Hepatocyte (in vitro differentiated cells): ENCODE data around the gene TRAF1. TPM values are rescaled to one million over a fixed set of nuclear protein-coding genes. Genes with fewer than 3 reads are reported as not detected.

Source experiments
- DNase-seq: peaks from one replicate; pipeline ENCODE4 v3.0.0-alpha.2; 2016; ENCODE audit warnings: low spot score
- H2AFZ ChIP-seq: fragments of 200-600 bp; sonication (generic); 2 replicates; pipeline ENCODE4 v1.6.0; 2016; ENCODE audit warnings: antibody characterized with exemption, mild to moderate bottlenecking
- H3K27ac ChIP-seq: fragments of 200-600 bp; sonication (generic); 2 replicates; pipeline ENCODE4 v1.5.1; 2016; ENCODE audit warnings: mild to moderate bottlenecking
- H3K27me3 ChIP-seq: fragments of 200-600 bp; sonication (generic); 2 replicates; pipeline ENCODE4 v1.6.1; 2016
- H3K36me3 ChIP-seq: fragments of 200-600 bp; sonication (generic); replicated peaks from 2 replicates; pipeline ENCODE4 v1.5.1; 2016; ENCODE audit warnings: low read depth; ENCODE audit not compliant: insufficient read depth
- H3K4me1 ChIP-seq: fragments of 200-600 bp; sonication (generic); 2 replicates; pipeline ENCODE4 v1.5.1; 2016; ENCODE audit warnings: mild to moderate bottlenecking, moderate library complexity; ENCODE audit not compliant: insufficient read depth
- H3K4me2 ChIP-seq: fragments of 200-600 bp; sonication (generic); 2 replicates; pipeline ENCODE4 v1.6.0; 2016
- H3K4me3 ChIP-seq: fragments of 200-600 bp; sonication (generic); 2 replicates; pipeline ENCODE4 v1.5.1; 2016; ENCODE audit warnings: mild to moderate bottlenecking
- H3K79me2 ChIP-seq: fragments of 200-600 bp; sonication (generic); 2 replicates; pipeline ENCODE4 v1.6.0; 2017; ENCODE audit warnings: mild to moderate bottlenecking
- H3K9me2 ChIP-seq: fragments of 200-600 bp; sonication (generic); replicated peaks from 2 replicates; pipeline ENCODE4 v1.6.0; 2017; ENCODE audit warnings: mild to moderate bottlenecking; ENCODE audit not compliant: insufficient read depth
- H3K9me3 ChIP-seq: fragments of 200-600 bp; sonication (generic); 2 replicates; pipeline ENCODE4 v1.5.1; 2016; ENCODE audit warnings: low read depth, mild to moderate bottlenecking
- H4K20me1 ChIP-seq: fragments of 200-600 bp; sonication (generic); 2 replicates; pipeline ENCODE4 v1.6.0; 2016; ENCODE audit warnings: mild to moderate bottlenecking; ENCODE audit not compliant: insufficient read depth, poor library complexity, severe bottlenecking
- EZH2 ChIP-seq: fragments of 200-600 bp; sonication (generic); IDR thresholded peaks from 2 replicates; pipeline ENCODE4 v1.6.1; 2016; ENCODE audit warnings: antibody characterized with exemption, mild to moderate bottlenecking, borderline replicate concordance
- EZH2phosphoT487 ChIP-seq: fragments of 200-600 bp; sonication (generic); IDR thresholded peaks from one replicate; pipeline ENCODE4 v1.6.1; 2018; ENCODE audit warnings: antibody characterized with exemption, mild to moderate bottlenecking, low read depth, moderate library complexity; ENCODE audit not compliant: unreplicated experiment, severe bottlenecking
- WGBS: methylation state at CpG from one replicate; pipeline ENCODE4 v1.1.6; 2016; ENCODE audit warnings: low lambda C conversion rate; ENCODE audit errors: missing lambda C conversion rate; 5-methylcytosine and 5-hydroxymethylcytosine counted together
- polyA plus RNA-seq: library from polyadenylated mRNA; unstranded; fragments of >200 nt; fragmentation: Nextera tagmentation; extraction: Ambion mirVana; gene quantifications from 2 replicates; pipeline ENCODE4 v1.2.1, GENCODE V29; 2016
- total RNA-seq: library from RNA; depleted of rRNA; stranded (reverse); fragments of >200 nt; gene quantifications from 2 replicates; pipeline ENCODE4 v1.2.3, GENCODE V29; 2014
- TF ChIP-seq, protein P1 (sequence below): fragments of 200-600 bp; sonication (generic); IDR thresholded peaks from 2 replicates; pipeline ENCODE4 v1.5.1; 2016; ENCODE audit warnings: antibody characterized with exemption, mild to moderate bottlenecking; ENCODE audit not compliant: poor library complexity

TRAF1 gene
- total and polyA plus RNA-seq, 2 experiments from 2014 or later = 2.2 to 4.0 TPM

DNA sequence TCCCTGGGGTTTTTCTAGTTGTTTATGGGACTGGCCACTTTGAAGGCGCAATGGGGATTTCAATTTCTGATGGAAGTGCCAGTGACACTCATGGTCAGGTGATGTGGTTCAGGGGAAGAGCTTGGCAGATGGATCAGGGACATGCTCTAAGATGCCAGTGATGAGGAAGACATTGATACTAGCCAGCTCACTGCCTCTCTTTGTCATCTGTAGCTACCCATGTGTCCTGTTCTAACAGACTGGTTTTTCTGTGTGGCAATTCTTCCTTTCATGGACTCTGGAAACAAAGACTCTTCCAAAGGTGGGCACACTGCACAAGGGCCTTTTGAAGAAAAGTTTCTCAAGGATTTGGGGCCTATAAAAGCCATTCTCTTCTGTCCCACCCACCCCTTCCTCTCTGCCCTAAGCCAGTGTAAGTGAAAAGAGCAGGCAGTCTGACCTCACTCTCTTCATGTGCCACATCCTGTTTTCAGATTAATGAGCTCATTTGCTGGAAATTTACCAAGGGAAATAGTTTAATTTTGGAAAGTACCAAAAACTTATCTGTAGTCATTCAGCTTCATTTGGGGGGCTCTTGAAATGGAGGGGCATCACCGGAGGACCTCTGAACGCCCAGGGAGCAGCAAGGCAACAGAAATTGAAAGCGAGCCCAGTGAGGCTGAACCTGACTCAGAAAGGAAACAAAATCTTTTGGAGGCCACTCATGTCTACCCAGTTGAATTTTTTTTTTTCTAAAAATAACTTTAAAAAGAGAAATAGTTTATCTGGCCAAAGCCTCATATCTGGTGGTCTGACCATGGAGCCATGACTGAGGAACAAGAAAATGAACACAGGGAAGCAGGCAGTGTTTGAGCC is 4.9 kb upstream of the TRAF1 start:
- no peaks in the 10 kb centered on the region for H3K79me2 ChIP-seq

GRCh38 chr9:120929229-120929791 is 2.7 kb upstream of the TRAF1 start:
- H3K9me3 ChIP-seq = no peaks in the 10 kb centered on the region
- H3K4me1 ChIP-seq = peaks cover 18% of the 10 kb centered on the region
- H3K27me3 ChIP-seq = no peaks in the 10 kb centered on the region
- DNase-seq = no peak
- peak overlapping the region; percentile 93 for H3K4me2 ChIP-seq
- TF ChIP-seq, protein P1, sequence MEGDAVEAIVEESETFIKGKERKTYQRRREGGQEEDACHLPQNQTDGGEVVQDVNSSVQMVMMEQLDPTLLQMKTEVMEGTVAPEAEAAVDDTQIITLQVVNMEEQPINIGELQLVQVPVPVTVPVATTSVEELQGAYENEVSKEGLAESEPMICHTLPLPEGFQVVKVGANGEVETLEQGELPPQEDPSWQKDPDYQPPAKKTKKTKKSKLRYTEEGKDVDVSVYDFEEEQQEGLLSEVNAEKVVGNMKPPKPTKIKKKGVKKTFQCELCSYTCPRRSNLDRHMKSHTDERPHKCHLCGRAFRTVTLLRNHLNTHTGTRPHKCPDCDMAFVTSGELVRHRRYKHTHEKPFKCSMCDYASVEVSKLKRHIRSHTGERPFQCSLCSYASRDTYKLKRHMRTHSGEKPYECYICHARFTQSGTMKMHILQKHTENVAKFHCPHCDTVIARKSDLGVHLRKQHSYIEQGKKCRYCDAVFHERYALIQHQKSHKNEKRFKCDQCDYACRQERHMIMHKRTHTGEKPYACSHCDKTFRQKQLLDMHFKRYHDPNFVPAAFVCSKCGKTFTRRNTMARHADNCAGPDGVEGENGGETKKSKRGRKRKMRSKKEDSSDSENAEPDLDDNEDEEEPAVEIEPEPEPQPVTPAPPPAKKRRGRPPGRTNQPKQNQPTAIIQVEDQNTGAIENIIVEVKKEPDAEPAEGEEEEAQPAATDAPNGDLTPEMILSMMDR = no peak
- TF ChIP-seq EZH2phosphoT487 = no peak
- no peak for TF ChIP-seq EZH2
- no peaks in the 10 kb centered on the region for H4K20me1 ChIP-seq
- peak overlapping the region; percentile 76 for H2AFZ ChIP-seq
- no peaks in the 10 kb centered on the region for H3K79me2 ChIP-seq
- H3K36me3 ChIP-seq = no peaks in the 10 kb centered on the region
- H3K27ac ChIP-seq = peak overlapping the region; percentile 81
- peak overlapping the region; percentile 53 for H3K4me3 ChIP-seq
- H3K9me2 ChIP-seq = no peaks in the 10 kb centered on the region
- WGBS = 37% methylated on average over 25 of the region's 26 CpGs

More for the DNA sequence above, 4.9 kb upstream of the TRAF1 start:
- Histone ChIP-seq H3K4me2 (no peak overlapping the region), H3K9me2 (no peaks in the 10 kb centered on the region), H3K4me1 (peaks cover 36% of the 10 kb centered on the region), H3K27ac (peak overlapping the region; percentile 20), H3K36me3 (no peaks in the 10 kb centered on the region), H4K20me1 (no peaks in the 10 kb centered on the region), H3K27me3 (no peaks in the 10 kb centered on the region), H3K9me3 (no peaks in the 10 kb centered on the region), H3K4me3 (no peak overlapping the region), H2AFZ (no peak overlapping the region)
- WGBS = 90% methylated on average over 4 of the region's 4 CpGs
- no peak for DNase-seq
- no peak for TF ChIP-seq EZH2phosphoT487
- TF ChIP-seq EZH2 = no peak
- TF ChIP-seq, protein P1 = no peak

- H3K27ac ChIP-seq = peak overlapping the region; percentile 81
- no peaks in the 10 kb centered on the region for H3K27me3 ChIP-seq
- H3K9me3 ChIP-seq = no peaks in the 10 kb centered on the region
- TF ChIP-seq, protein P1 = peak; percentile 2
- TF ChIP-seq EZH2phosphoT487 = no peak
- H3K4me2 ChIP-seq = peak overlapping the region; percentile 93
- H3K4me3 ChIP-seq = peak overlapping the region; percentile 53
- H2AFZ ChIP-seq = peak overlapping the region; percentile 76
- peaks cover 11% of the 10 kb centered on the region for H3K4me1 ChIP-seq
- 8% methylated on average over 40 of the region's 73 CpGs for WGBS
- peak; percentile 85 for DNase-seq
- no peaks in the 10 kb centered on the region for H4K20me1 ChIP-seq
- no peaks in the 10 kb centered on the region for H3K36me3 ChIP-seq
- H3K79me2 ChIP-seq = no peaks in the 10 kb centered on the region
- no peaks in the 10 kb centered on the region for H3K9me2 ChIP-seq
Measured at GRCh38 chr9:120928483-120929228, 2.1 kb upstream of the TRAF1 start.
